SK-N-SH (cell line): ENCODE results near the gene EPHA3. TPM values are rescaled to one million over a fixed set of nuclear protein-coding genes. Genes with fewer than 3 reads are reported as not detected.

ENCODE experiments used
- CTCF ChIA-PET: fragments of 300-600, 350-600 bp; formaldehyde crosslinking; extraction: SDS; loops from one replicate; lab custom pipeline; 2021; lab: Yijun Ruan, JAX
- POLR2A ChIA-PET: fragments of 350-600 bp; sonication (Branson Sonifier 250); formaldehyde crosslinking; extraction: SDS; loops from one replicate; lab custom pipeline; 2020; ENCODE audit warnings: antibody characterized with exemption, inconsistent platforms; lab: Yijun Ruan, JAX
- DNase-seq: peaks from one replicate; pipeline ENCODE4 v3.0.0; 2012
- H2AFZ ChIP-seq: fragments of 200-600 bp; sonication (generic); 2 replicates; pipeline ENCODE4 v1.8.1; 2016; ENCODE audit warnings: antibody characterized with exemption, mild to moderate bottlenecking, low read depth
- H3F3A ChIP-seq: fragments of 200-600 bp; sonication (generic); replicated peaks from 2 replicates; pipeline ENCODE3; 2016; ENCODE audit warnings: antibody characterized with exemption, mild to moderate bottlenecking; ENCODE audit not compliant: insufficient read depth
- H3K27ac ChIP-seq, 2 experiments: fragments of 200-500 bp in 1 of 2; fragments of 200-600 bp in 1 of 2; sonication (Bioruptor generic) in 1 of 2; sonication (generic), shearing (Covaris generic) in 1 of 2; 2 replicates each; pipeline versions ENCODE4 v1.5.1 to v1.6.1; 2014 to 2016; ENCODE audit warnings: low read depth in 2 of 2, inconsistent platforms in 1 of 2, low read length in 1 of 2, mild to moderate bottlenecking in 1 of 2, mixed read lengths in 1 of 2
- H3K27me3 ChIP-seq: fragments of 200-600 bp; sonication (generic), shearing (Covaris generic); 2 replicates; pipeline ENCODE4 v1.6.1; 2016; ENCODE audit warnings: mixed run types; ENCODE audit not compliant: insufficient read depth
- H3K36me3 ChIP-seq, 2 experiments: fragments of 200-500 bp in 1 of 2; fragments of 200-600 bp in 1 of 2; sonication (Bioruptor generic) in 1 of 2; sonication (generic) in 1 of 2; replicated peaks in 1 of 2; 2 replicates each; pipeline versions ENCODE3 to v1.5.1; 2014 to 2016; ENCODE audit warnings: low read length in 1 of 2, mild to moderate bottlenecking in 1 of 2; ENCODE audit not compliant: insufficient read depth in 2 of 2, control insufficient read depth in 1 of 2
- H3K4me1 ChIP-seq, 2 experiments: fragments of 200-500 bp in 1 of 2; fragments of 200-600 bp in 1 of 2; sonication (Bioruptor generic) in 1 of 2; sonication (generic), shearing (Covaris generic) in 1 of 2; 2 replicates each; pipeline versions ENCODE4 v1.5.1 to v1.6.1; 2014 to 2016; ENCODE audit warnings: low read depth in 1 of 2, low read length in 1 of 2, mixed run types in 1 of 2; ENCODE audit not compliant: insufficient read depth in 2 of 2, control insufficient read depth in 1 of 2
- H3K4me2 ChIP-seq: fragments of 200-600 bp; sonication (generic), shearing (Covaris generic); 2 replicates; pipeline ENCODE4 v1.6.1; 2017; ENCODE audit warnings: mixed run types
- H3K4me3 ChIP-seq, 2 experiments: fragments of 200-500 bp in 1 of 2; fragments of 200-600 bp in 1 of 2; sonication (Bioruptor generic) in 1 of 2; sonication (generic), shearing (Covaris generic) in 1 of 2; 2 replicates each; pipeline versions ENCODE4 v1.5.1 to v1.8.1; 2014 to 2016; ENCODE audit warnings: low read depth in 2 of 2, inconsistent platforms in 1 of 2, low read length in 1 of 2, mild to moderate bottlenecking in 1 of 2, mixed read lengths in 1 of 2, moderate library complexity in 1 of 2
- H3K79me2 ChIP-seq: fragments of 200-600 bp; sonication (generic); 2 replicates; pipeline ENCODE4 v1.8.1; 2017; ENCODE audit warnings: mild to moderate bottlenecking; ENCODE audit not compliant: insufficient read depth
- H3K9ac ChIP-seq: fragments of 200-600 bp; sonication (generic); 2 replicates; pipeline ENCODE4 v1.6.1; 2017; ENCODE audit warnings: mixed run types
- H3K9me2 ChIP-seq: fragments of 200-600 bp; sonication (generic); 2 replicates; pipeline ENCODE4 v1.6.1; 2017; ENCODE audit warnings: mixed run types
- H3K9me3 ChIP-seq: fragments of 200-600 bp; sonication (generic); 2 replicates; pipeline ENCODE4 v1.6.1; 2017; ENCODE audit warnings: mixed run types, mild to moderate bottlenecking, moderate library complexity
- H4K20me1 ChIP-seq: fragments of 200-600 bp; sonication (generic); 2 replicates; pipeline ENCODE4 v1.6.1; 2017; ENCODE audit warnings: mild to moderate bottlenecking, mixed run types; ENCODE audit not compliant: insufficient read depth
- CTCF ChIP-seq: fragments of 200-600 bp; sonication (generic); IDR thresholded peaks from 2 replicates; pipeline ENCODE4 v1.6.1; 2017; ENCODE audit warnings: antibody characterized with exemption, mild to moderate bottlenecking, moderate library complexity
- ELF1 ChIP-seq: IDR thresholded peaks from 2 replicates; pipeline ENCODE4 v1.4.0; 2012
- EP300 ChIP-seq, 2 experiments: IDR thresholded peaks; 2 replicates each; pipeline versions ENCODE4 v1.4.0 to v1.6.1; 2012; ENCODE audit warnings: borderline replicate concordance in 1 of 2, low read depth in 1 of 2, low read length in 1 of 2
- FOSL2 ChIP-seq: IDR thresholded peaks from 2 replicates; pipeline ENCODE4 v1.4.0; 2012; ENCODE audit warnings: low read depth, mild to moderate bottlenecking, moderate library complexity, borderline replicate concordance
- FOXJ3 ChIP-seq: sonication (generic); formaldehyde crosslinking; IDR thresholded peaks from 2 replicates; pipeline ENCODE4 v1.5.1; 2020; ENCODE audit warnings: mild to moderate bottlenecking, missing genetic modification reagents
- FOXM1 ChIP-seq: IDR thresholded peaks from 2 replicates; pipeline ENCODE4 v1.4.0; 2012; ENCODE audit warnings: low read depth, mild to moderate bottlenecking
- GABPA ChIP-seq: IDR thresholded peaks from 2 replicates; pipeline ENCODE4 v1.4.0; 2012; ENCODE audit warnings: low read depth, mild to moderate bottlenecking
- IRF3 ChIP-seq: fragments of 150-350 bp; IDR thresholded peaks from 2 replicates; pipeline ENCODE4 v1.6.1; 2016; ENCODE audit warnings: mild to moderate bottlenecking, low read depth, low read length
- JUND ChIP-seq: IDR thresholded peaks from 2 replicates; pipeline ENCODE4 v1.4.0; 2012
- MAX ChIP-seq: IDR thresholded peaks from 2 replicates; pipeline ENCODE4 v1.4.0; 2012; ENCODE audit warnings: low read depth
- MEF2A ChIP-seq: IDR thresholded peaks from 2 replicates; pipeline ENCODE4 v1.4.0; 2012; ENCODE audit warnings: low read depth, borderline replicate concordance
- MXI1 ChIP-seq: IDR thresholded peaks from 2 replicates; pipeline ENCODE4 v1.6.1; 2012; ENCODE audit warnings: mild to moderate bottlenecking, low read depth, low read length, improper control_type of control experiment
- NFIC ChIP-seq: IDR thresholded peaks from 2 replicates; pipeline ENCODE4 v1.4.0; 2012; ENCODE audit warnings: borderline replicate concordance
- NRF1 ChIP-seq: IDR thresholded peaks from 2 replicates; pipeline ENCODE4 v1.6.1; 2012; ENCODE audit warnings: low read depth, mild to moderate bottlenecking, low read length
- POLR2AphosphoS5 ChIP-seq: IDR thresholded peaks from 2 replicates; pipeline ENCODE4 v1.6.1; 2012; ENCODE audit warnings: low read depth, low read length
- RFX5 ChIP-seq: IDR thresholded peaks from 2 replicates; pipeline ENCODE4 v1.6.1; 2012; ENCODE audit warnings: mild to moderate bottlenecking, improper control_type of control experiment, low read length
- RXRA ChIP-seq: IDR thresholded peaks from 2 replicates; pipeline ENCODE4 v1.4.0; 2012; ENCODE audit warnings: low read depth, mild to moderate bottlenecking, borderline replicate concordance
- SIN3A ChIP-seq: IDR thresholded peaks from 2 replicates; pipeline ENCODE4 v1.6.1; 2012; ENCODE audit warnings: low read depth, mild to moderate bottlenecking, low read length, moderate library complexity, borderline replicate concordance
- SMC3 ChIP-seq: IDR thresholded peaks from 2 replicates; pipeline ENCODE4 v1.6.1; 2012; ENCODE audit warnings: low read depth, low read length, improper control_type of control experiment
- TAF1 ChIP-seq: IDR thresholded peaks from 2 replicates; pipeline ENCODE4 v1.6.1; 2012; ENCODE audit warnings: low read depth, mild to moderate bottlenecking, low read length, moderate library complexity, borderline replicate concordance
- TCF12 ChIP-seq: IDR thresholded peaks from 2 replicates; pipeline ENCODE4 v1.4.0; 2012
- USF1 ChIP-seq: IDR thresholded peaks from 2 replicates; pipeline ENCODE4 v1.4.0; 2012; ENCODE audit warnings: low read depth, borderline replicate concordance
- USF2 ChIP-seq: fragments of 150-350 bp; IDR thresholded peaks from 2 replicates; pipeline ENCODE4 v1.6.1; 2017; ENCODE audit warnings: antibody characterized with exemption, low read length, low read depth, borderline replicate concordance
- YY1 ChIP-seq: IDR thresholded peaks from 2 replicates; pipeline ENCODE4 v1.4.0; 2012; ENCODE audit warnings: low read depth, mild to moderate bottlenecking
- ZBTB33 ChIP-seq: IDR thresholded peaks from 2 replicates; pipeline ENCODE4 v1.4.0; 2012; ENCODE audit warnings: low read depth, borderline replicate concordance
- WGBS: methylation state at CpG from one replicate; pipeline ENCODE4 v1.1.6; 2017; ENCODE audit warnings: low lambda C conversion rate; 5-methylcytosine and 5-hydroxymethylcytosine counted together
- polyA plus RNA-seq, 3 experiments: library from polyadenylated mRNA; depleted of rRNA; stranded (reverse); fragments of >200 nt; gene quantifications; 2 replicates each; pipeline ENCODE4 v1.2.3, GENCODE V29; 2012

Gene EPHA3
- polyA plus RNA-seq, 1 of the 3 experiments (the other 2 are of a cell fraction) = not detected

GRCh38 chr3:89503891-89504391 lies 396.5 kb downstream of the EPHA3 start:
- Histone ChIP-seq H3K4me1 (no peaks in the 10 kb centered on the region), H3K79me2 (no peaks in the 10 kb centered on the region), H3K27ac (no peak overlapping the region), H3K9me2 (no peaks in the 10 kb centered on the region), H3F3A (no peaks in the 10 kb centered on the region), H2AFZ (no peak overlapping the region), H3K9me3 (no peaks in the 10 kb centered on the region), H3K27me3 (no peaks in the 10 kb centered on the region), H4K20me1 (no peaks in the 10 kb centered on the region), H3K36me3 (no peaks in the 10 kb centered on the region), H3K4me2 (no peak overlapping the region), H3K9ac (no peak overlapping the region), H3K4me3 (no peak overlapping the region)
- TF ChIP-seq POLR2AphosphoS5 (no peak), FOXM1 (no peak), RFX5 (no peak), GABPA (no peak), TCF12 (no peak), MAX (no peak), FOXJ3 (CRISPR knock-in tag) (no peak), USF2 (no peak), JUND (no peak), TAF1 (no peak), USF1 (no peak), RXRA (no peak), MEF2A (no peak)
- CTCF ChIA-PET = no interaction called here
- no peak for DNase-seq
- WGBS = 0% methylated on average over 2 of the region's 2 CpGs
- POLR2A ChIA-PET = no interaction called here

- CTCF ChIA-PET = no interaction called here
- Histone ChIP-seq H3K4me2 (no peak overlapping the region), H3K27me3 (no peaks in the 10 kb centered on the region), H3K9ac (no peak overlapping the region), H3F3A (no peaks in the 10 kb centered on the region), H3K9me3 (no peaks in the 10 kb centered on the region), H3K27ac (no peak overlapping the region), H2AFZ (no peak overlapping the region), H3K79me2 (no peaks in the 10 kb centered on the region), H3K4me3 (no peak overlapping the region), H3K9me2 (no peaks in the 10 kb centered on the region), H3K36me3 (no peaks in the 10 kb centered on the region), H4K20me1 (no peaks in the 10 kb centered on the region), H3K4me1 (no peaks in the 10 kb centered on the region)
- 0% methylated on average over 4 of the region's 4 CpGs for WGBS
- POLR2A ChIA-PET = no interaction called here
- DNase-seq = no peak
- TF ChIP-seq FOSL2 (no peak), NFIC (no peak), CTCF (no peak), SIN3A (no peak), ZBTB33 (no peak), RFX5 (no peak), MXI1 (no peak), YY1 (no peak), ELF1 (no peak), IRF3 (no peak), NRF1 (no peak), FOXJ3 (CRISPR knock-in tag) (no peak), EP300 (IDR thresholded peaks at IDR 0.05; ENCODE audit: borderline replicate concordance in 1 of 2, low read depth in 1 of 2, low read length in 1 of 2) (no peak), SMC3 (no peak)
Measured at GRCh38 chr3:89504432-89504831, 397.0 kb downstream of the EPHA3 start.
